NB4 (cell line): ENCODE measurements around the gene USH2A.

Experiments
- MYC ChIP-seq: IDR thresholded peaks from 2 replicates; pipeline ENCODE4 v1.6.1; 2011; ENCODE audit warnings: low read depth, low read length
- POLR2A ChIP-seq: IDR thresholded peaks from 2 replicates; pipeline ENCODE4 v1.6.1; 2011; ENCODE audit warnings: mild to moderate bottlenecking; ENCODE audit not compliant: insufficient read length; ENCODE audit errors: extremely low read depth
- TF ChIP-seq, protein P1 (sequence below): IDR thresholded peaks from one replicate; pipeline ENCODE4 v1.5.1; 2012; ENCODE audit warnings: low read depth, low read length

GRCh38 chr1:216350186-216350585, 73.1 kb downstream of the USH2A start:
- TF ChIP-seq, protein P1, sequence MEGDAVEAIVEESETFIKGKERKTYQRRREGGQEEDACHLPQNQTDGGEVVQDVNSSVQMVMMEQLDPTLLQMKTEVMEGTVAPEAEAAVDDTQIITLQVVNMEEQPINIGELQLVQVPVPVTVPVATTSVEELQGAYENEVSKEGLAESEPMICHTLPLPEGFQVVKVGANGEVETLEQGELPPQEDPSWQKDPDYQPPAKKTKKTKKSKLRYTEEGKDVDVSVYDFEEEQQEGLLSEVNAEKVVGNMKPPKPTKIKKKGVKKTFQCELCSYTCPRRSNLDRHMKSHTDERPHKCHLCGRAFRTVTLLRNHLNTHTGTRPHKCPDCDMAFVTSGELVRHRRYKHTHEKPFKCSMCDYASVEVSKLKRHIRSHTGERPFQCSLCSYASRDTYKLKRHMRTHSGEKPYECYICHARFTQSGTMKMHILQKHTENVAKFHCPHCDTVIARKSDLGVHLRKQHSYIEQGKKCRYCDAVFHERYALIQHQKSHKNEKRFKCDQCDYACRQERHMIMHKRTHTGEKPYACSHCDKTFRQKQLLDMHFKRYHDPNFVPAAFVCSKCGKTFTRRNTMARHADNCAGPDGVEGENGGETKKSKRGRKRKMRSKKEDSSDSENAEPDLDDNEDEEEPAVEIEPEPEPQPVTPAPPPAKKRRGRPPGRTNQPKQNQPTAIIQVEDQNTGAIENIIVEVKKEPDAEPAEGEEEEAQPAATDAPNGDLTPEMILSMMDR = no peak
- TF ChIP-seq MYC (no peak), POLR2A (no peak)
